Activated B cell treated with CpG ODN at 0.5 μM for 24 hours (primary cell): ENCODE data around the gene DDX25. TPM values are rescaled to one million over a fixed set of nuclear protein-coding genes. Genes with fewer than 3 reads are reported as not detected.

ENCODE experiments used
- ATAC-seq: fragments of 200-7000 bp; cut with Tn5 transposase; one replicate; pipeline ENCODE4 v1.10.0; 2021; ENCODE audit warnings: low read depth, mild to moderate bottlenecking, moderate library complexity
- CTCF ChIA-PET: fragments of 350-600 bp; sonication (Branson Sonifier 250); formaldehyde crosslinking; loops from one replicate; lab custom pipeline; 2021; ENCODE audit warnings: antibody characterized with exemption; lab: Charles Lee
- POLR2A ChIA-PET: fragments of 350-600 bp; sonication (Branson Sonifier 250); formaldehyde crosslinking; loops from one replicate; lab custom pipeline; 2021; ENCODE audit warnings: antibody characterized with exemption; lab: Charles Lee
- DNase-seq: peaks from one replicate; pipeline ENCODE4 v3.0.0; 2022
- H3K27ac Mint-ChIP-seq: one replicate; pipeline ENCODE4 v1.8.0; 2020; ENCODE audit warnings: mixed read lengths
- H3K27me3 Mint-ChIP-seq: one replicate; pipeline ENCODE4 v1.8.0; 2021; ENCODE audit warnings: mixed read lengths
- H3K36me3 Mint-ChIP-seq: one replicate; pipeline ENCODE4 v1.8.0; 2021; ENCODE audit warnings: low read depth, mixed read lengths
- H3K4me1 Mint-ChIP-seq: one replicate; pipeline ENCODE4 v1.8.0; 2021; ENCODE audit warnings: mixed read lengths
- H3K4me3 Mint-ChIP-seq: one replicate; pipeline ENCODE4 v1.8.0; 2020; ENCODE audit warnings: mild to moderate bottlenecking, mixed read lengths
- H3K9me3 Mint-ChIP-seq: one replicate; pipeline ENCODE4 v1.8.0; 2020; ENCODE audit warnings: mixed read lengths
- CTCF ChIP-seq: fragments of 200-600 bp; IDR thresholded peaks from one replicate; pipeline ENCODE4 v1.8.0; 2022; ENCODE audit warnings: antibody characterized with exemption, mild to moderate bottlenecking
- intact Hi-C: fragments of 100-400 bp; cut with micrococcal nuclease; formaldehyde crosslinking; loops from one replicate; pipeline ENCODE4 v1.15.1; 2024
- total RNA-seq: library from RNA; stranded (reverse); gene quantifications from 2 replicates; pipeline ENCODE4 v1.2.3, GENCODE V29; 2022

Gene DDX25
- total RNA-seq, 1 donor from 2014 or later, result not detected

GRCh38 chr11:125892994-125893393, 11.3 kb upstream of the DDX25 start:
- POLR2A ChIA-PET, result no interaction called here
- TF ChIP-seq CTCF, result no peak
- ATAC-seq (no peak), DNase-seq (no peak)
- Mint-ChIP-seq H3K4me3 (no peak overlapping the region), H3K27ac (no peak overlapping the region), H3K27me3 (no peaks in the 10 kb centered on the region), H3K36me3 (peaks cover 58% of the 10 kb centered on the region), H3K9me3 (no peaks in the 10 kb centered on the region), H3K4me1 (peaks cover 8% of the 10 kb centered on the region)
- intact Hi-C loops, result no loop called here
- CTCF ChIA-PET, result no interaction called here

GRCh38 chr11:125901872-125902271, 2.4 kb upstream of the DDX25 start:
- no peak for ATAC-seq
- H3K27me3 Mint-ChIP-seq, result peaks cover 19% of the 10 kb centered on the region
- intact Hi-C loops, result loop anchor here (2.0 to 5.0 kb wide), 2 partner anchors 160 to 367 kb away; partner anchors contain the start of genes CDON, FOXRED1 and SRPRA
- no peak for DNase-seq
- H3K27ac Mint-ChIP-seq, result no peak overlapping the region
- ChIA-PET CTCF (no interaction called here), POLR2A (interaction anchor here (0.7 to 2.7 kb wide), 2 partner anchors 8 to 15 kb away, joined by 4 to 64 read pairs; partner anchors contain the start of gene HYLS1)
- peak overlapping the region; percentile 74 for H3K4me3 Mint-ChIP-seq
- no peaks in the 10 kb centered on the region for H3K9me3 Mint-ChIP-seq
- H3K36me3 Mint-ChIP-seq, result peaks cover 39% of the 10 kb centered on the region
- H3K4me1 Mint-ChIP-seq, result peaks cover 31% of the 10 kb centered on the region
- TF ChIP-seq CTCF, result no peak

- POLR2A ChIA-PET, result interaction anchor here (0.6 to 2.7 kb wide), 9 partner anchors 9 to 949 kb away, joined by 3 to 64 read pairs (median 4); partner anchors contain the start of genes CCDC15, CHEK1, DCPS and HYLS1
- peaks cover 31% of the 10 kb centered on the region for H3K4me1 Mint-ChIP-seq
- ATAC-seq (no peak), DNase-seq (no peak)
- peak overlapping the region; percentile 88 for H3K27ac Mint-ChIP-seq
- no peaks in the 10 kb centered on the region for H3K9me3 Mint-ChIP-seq
- H3K4me3 Mint-ChIP-seq, result peak overlapping the region; percentile 94
- peaks cover 36% of the 10 kb centered on the region for H3K36me3 Mint-ChIP-seq
- TF ChIP-seq CTCF, result no peak
- CTCF ChIA-PET, result interaction anchor here (1.0 to 1.6 kb wide), 3 partner anchors 15 to 277 kb away, joined by 3 to 13 read pairs (median 3); partner anchors contain the start of gene HYLS1
- H3K27me3 Mint-ChIP-seq, result peaks cover 19% of the 10 kb centered on the region
- intact Hi-C loops, result loop anchor here (2.0 to 5.0 kb wide), 2 partner anchors 160 to 366 kb away; partner anchors contain the start of genes CDON, FOXRED1 and SRPRA
Observed at GRCh38 chr11:125902277-125902926, 1.9 kb upstream of the DDX25 start.

GRCh38 chr11:125902927-125903710, 1.2 kb upstream of the DDX25 start, which contains the start of gene PUS3:
Gene PUS3, minus strand, starts transcription at chr11:125903206. Its CDS starts 6,922 bp downstream, at chr11:125896284.
- ATAC-seq (peak; percentile 96), DNase-seq (peak; percentile 77)
- peak within 1 kb of the TSS; percentile 88 for H3K27ac Mint-ChIP-seq
- TF ChIP-seq CTCF, result no peak
- peaks cover 31% of the 10 kb centered on the region for H3K4me1 Mint-ChIP-seq
- intact Hi-C loops, result loop anchor here (1.0 to 5.0 kb wide), 5 partner anchors 16 to 366 kb away; partner anchors contain the start of genes CDON, CHEK1, FAM118B and FOXRED1
- H3K9me3 Mint-ChIP-seq, result no peaks in the 10 kb centered on the region
- peaks cover 30% of the 10 kb centered on the region for H3K36me3 Mint-ChIP-seq
- H3K27me3 Mint-ChIP-seq, result peaks cover 22% of the 10 kb centered on the region
- ChIA-PET POLR2A (interaction anchor here (0.6 to 2.7 kb wide), 10 partner anchors 11 to 950 kb away, joined by 3 to 64 read pairs (median 4); partner anchors contain the start of genes CCDC15, CHEK1, DCPS and HYLS1), CTCF (interaction anchor here (1.0 to 1.6 kb wide), 3 partner anchors 15 to 278 kb away, joined by 3 to 13 read pairs (median 3); partner anchors contain the start of gene HYLS1)
- H3K4me3 Mint-ChIP-seq, result peak within 1 kb of the TSS; percentile 94
